ENCODE data around the gene SORCS2. TPM values are rescaled to one million over a fixed set of nuclear protein-coding genes. Genes with fewer than 3 reads are reported as not detected.
A peak's percentile ranks its signal among the peaks of the same experiment; 100 is the strongest.

Gene SORCS2
- total RNA-seq, 4 donors from 2014 or later, result 0.26 to 17.1 (median 2.9) TPM

DNA sequence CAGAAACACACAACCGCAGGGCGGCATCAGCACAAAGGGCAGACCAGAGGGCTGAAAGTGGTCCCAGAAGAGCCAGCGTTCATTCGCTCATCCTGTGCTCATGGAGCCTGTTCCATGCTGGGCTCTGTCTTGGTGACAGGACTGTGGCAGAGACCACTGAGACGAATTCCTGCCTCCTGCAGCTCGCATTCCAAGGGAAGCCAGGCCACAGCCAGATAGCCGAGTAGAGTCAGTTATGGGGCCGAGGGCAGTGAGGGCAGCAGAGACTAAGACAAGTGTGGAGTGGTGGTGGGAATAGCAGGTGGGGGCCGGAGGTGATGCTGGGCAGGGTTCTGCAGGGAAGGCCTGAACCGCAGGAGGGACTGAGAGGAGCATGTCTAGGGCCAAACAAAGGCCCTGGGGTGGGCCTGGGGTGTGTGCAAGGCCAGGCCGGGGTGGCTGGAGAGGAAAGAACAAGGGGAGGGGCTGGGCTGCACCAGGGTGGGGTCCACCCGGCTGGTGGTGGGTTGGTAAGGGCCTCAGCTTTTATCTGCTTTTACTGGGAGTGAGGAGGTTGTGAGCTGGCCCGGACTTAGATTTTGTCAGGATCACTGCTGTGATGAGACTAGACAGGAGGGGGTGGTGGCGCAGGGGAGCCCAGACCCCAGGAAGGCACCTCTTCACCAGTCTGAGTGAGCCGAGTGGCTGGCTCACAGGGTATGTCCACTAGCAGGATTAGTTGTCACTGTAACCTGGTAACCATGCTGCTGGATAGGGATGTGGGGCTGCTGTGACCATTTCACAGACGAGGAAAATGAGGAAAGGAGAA lies 236.1 kb downstream of the SORCS2 start:
- TF ChIP-seq, protein P1, sequence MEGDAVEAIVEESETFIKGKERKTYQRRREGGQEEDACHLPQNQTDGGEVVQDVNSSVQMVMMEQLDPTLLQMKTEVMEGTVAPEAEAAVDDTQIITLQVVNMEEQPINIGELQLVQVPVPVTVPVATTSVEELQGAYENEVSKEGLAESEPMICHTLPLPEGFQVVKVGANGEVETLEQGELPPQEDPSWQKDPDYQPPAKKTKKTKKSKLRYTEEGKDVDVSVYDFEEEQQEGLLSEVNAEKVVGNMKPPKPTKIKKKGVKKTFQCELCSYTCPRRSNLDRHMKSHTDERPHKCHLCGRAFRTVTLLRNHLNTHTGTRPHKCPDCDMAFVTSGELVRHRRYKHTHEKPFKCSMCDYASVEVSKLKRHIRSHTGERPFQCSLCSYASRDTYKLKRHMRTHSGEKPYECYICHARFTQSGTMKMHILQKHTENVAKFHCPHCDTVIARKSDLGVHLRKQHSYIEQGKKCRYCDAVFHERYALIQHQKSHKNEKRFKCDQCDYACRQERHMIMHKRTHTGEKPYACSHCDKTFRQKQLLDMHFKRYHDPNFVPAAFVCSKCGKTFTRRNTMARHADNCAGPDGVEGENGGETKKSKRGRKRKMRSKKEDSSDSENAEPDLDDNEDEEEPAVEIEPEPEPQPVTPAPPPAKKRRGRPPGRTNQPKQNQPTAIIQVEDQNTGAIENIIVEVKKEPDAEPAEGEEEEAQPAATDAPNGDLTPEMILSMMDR (IDR thresholded peaks at IDR 0.05), result no peak
- no peak for TF ChIP-seq POLR2A (IDR thresholded peaks at IDR 0.05)
- H3K4me3 ChIP-seq, result no peak overlapping the region
- DNase-seq, result peak in 1 of 2 donors; percentile 10
- no peaks in the 10 kb centered on the region for H3K9me3 ChIP-seq
- no peaks in the 10 kb centered on the region for H3K36me3 ChIP-seq
- intact Hi-C loops (cut with DNase I; ENCODE audit: low total_unique reads), result no loop called here
- H3K27ac ChIP-seq, result no peak overlapping the region
- H3K4me1 ChIP-seq, result no peaks in the 10 kb centered on the region
- no peaks in the 10 kb centered on the region for H3K27me3 ChIP-seq

DNA sequence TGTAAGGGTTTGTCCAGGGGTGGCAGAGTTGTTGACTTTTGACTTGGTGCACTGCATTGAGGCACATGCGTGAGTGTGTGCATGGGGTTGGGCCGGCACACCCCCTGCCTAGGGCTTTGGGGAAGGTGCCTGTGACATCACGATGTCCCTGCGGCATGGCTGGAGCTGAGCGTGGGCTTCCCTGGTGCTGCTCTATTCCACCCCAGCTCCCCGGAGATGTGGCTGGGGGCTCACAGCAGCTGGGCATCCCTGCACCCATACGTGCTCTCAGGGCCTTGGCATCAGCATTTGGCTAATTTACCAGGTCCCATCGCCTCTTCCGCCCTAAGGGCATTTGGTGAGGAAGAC lies 236.7 kb downstream of the SORCS2 start:
- no peaks in the 10 kb centered on the region for H3K27me3 ChIP-seq
- H3K27ac ChIP-seq, result no peak overlapping the region
- no peaks in the 10 kb centered on the region for H3K36me3 ChIP-seq
- intact Hi-C loops (cut with DNase I; ENCODE audit: low total_unique reads), result no loop called here
- no peaks in the 10 kb centered on the region for H3K9me3 ChIP-seq
- peak in 1 of 2 donors; percentile 10 for DNase-seq
- no peak overlapping the region for H3K4me3 ChIP-seq
- H3K4me1 ChIP-seq, result no peaks in the 10 kb centered on the region
- TF ChIP-seq, protein P1 (IDR thresholded peaks at IDR 0.05), result no peak
- TF ChIP-seq POLR2A (IDR thresholded peaks at IDR 0.05), result no peak

DNA sequence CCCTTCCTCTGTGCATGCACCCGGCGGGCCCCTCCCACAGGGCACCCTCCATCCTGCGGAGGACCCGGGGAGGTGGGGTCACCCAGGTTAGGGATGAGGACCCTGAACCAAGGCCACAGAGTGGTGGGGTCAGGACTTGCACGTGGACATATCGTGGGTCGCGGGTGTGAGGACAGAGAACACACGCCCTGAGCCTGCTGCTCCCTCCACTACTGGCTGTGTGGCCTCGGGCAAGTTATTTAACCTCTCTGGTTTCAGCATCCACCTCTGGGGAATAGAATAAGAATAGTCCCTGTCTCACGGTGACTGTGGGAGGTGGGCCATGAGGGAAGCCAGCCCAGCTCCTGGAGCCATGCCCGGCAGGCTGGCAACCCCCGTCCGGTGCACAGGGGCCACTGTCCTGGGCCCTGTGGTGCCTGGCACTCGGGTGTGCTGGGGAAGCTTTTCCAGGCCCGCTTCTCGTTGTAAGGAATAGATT lies 237.3 kb downstream of the SORCS2 start:
- intact Hi-C loops (cut with DNase I; ENCODE audit: low total_unique reads), result no loop called here
- Histone ChIP-seq H3K9me3 (no peaks in the 10 kb centered on the region), H3K27ac (no peak overlapping the region), H3K4me3 (no peak overlapping the region), H3K27me3 (no peaks in the 10 kb centered on the region), H3K4me1 (no peaks in the 10 kb centered on the region), H3K36me3 (no peaks in the 10 kb centered on the region)
- no peak for DNase-seq
- no peak for TF ChIP-seq POLR2A (IDR thresholded peaks at IDR 0.05)
- TF ChIP-seq, protein P1 (IDR thresholded peaks at IDR 0.05), result no peak

DNA sequence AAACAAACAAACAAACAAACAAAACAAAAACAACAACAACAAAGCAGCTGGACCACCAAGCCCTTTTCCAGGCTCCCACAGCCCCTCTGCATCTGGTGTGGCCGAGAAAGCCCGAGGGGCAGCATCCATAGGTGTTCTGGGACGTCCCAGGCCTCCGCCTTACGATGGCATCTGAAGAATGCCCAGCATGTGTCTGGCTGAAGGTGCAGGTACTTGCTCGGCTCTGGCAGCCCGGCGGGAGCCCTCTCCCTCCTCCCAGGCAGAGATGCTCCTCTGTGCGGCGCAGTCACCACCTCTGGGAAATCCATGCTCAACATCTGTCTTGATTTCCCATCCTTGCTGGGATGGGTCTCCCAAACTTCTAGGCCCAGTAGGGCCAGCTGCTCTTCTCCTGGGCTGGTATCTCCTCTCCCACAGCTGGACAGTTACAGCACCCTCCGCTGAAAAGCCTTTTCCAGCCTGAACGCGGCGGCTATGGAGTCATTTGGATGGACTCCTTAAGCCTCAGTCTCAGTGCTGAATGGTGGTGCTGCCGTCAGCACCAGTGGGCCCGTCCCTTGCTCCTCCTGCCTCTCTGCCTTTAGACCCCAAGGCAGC lies 238.1 kb downstream of the SORCS2 start:
- H3K4me1 ChIP-seq, result no peaks in the 10 kb centered on the region
- no peak overlapping the region for H3K4me3 ChIP-seq
- no peaks in the 10 kb centered on the region for H3K9me3 ChIP-seq
- no peak overlapping the region for H3K27ac ChIP-seq
- H3K27me3 ChIP-seq, result no peaks in the 10 kb centered on the region
- no peak for DNase-seq
- TF ChIP-seq, protein P1 (IDR thresholded peaks at IDR 0.05), result no peak
- no peak for TF ChIP-seq POLR2A (IDR thresholded peaks at IDR 0.05)
- intact Hi-C loops (cut with DNase I; ENCODE audit: low total_unique reads), result no loop called here
- no peaks in the 10 kb centered on the region for H3K36me3 ChIP-seq

DNA sequence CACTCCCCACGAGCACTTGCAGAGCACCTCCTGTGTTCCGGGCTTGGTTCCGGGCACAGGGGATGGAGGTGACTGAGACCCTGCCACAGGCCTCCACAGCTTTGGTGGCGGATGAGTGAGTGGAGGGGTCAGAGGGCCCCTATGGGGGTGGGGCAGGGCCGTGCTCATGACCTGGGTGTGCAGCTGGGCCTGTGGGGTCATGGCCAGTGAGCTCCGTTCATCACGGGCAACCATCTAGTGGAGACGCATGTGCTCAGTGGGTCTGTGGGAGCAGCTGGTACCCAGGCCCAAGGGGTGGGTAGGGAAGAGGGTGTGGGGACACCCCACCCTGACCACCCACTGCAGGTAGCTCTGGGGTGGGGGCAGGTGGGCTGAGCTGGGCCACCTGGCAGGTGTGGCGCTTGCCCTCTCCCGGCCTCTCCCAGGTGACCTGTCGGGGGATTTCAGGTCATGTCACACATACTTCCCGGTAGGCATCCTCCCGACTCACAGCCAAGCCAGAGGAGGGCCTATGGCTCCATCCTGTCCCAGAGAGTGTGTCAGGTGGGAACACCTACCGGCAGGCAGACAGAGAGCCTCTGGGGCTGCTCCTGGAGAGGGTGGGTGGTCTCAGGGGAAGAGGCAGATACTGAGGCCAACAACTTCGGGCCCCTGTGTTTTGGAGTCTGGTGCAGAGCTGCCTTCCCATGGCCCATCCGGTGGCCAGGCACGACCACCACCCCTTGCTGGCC lies 238.8 kb downstream of the SORCS2 start:
- intact Hi-C loops (cut with DNase I; ENCODE audit: low total_unique reads), result no loop called here
- H3K4me3 ChIP-seq, result no peak overlapping the region
- H3K27me3 ChIP-seq, result no peaks in the 10 kb centered on the region
- H3K36me3 ChIP-seq, result no peaks in the 10 kb centered on the region
- no peaks in the 10 kb centered on the region for H3K9me3 ChIP-seq
- TF ChIP-seq POLR2A (IDR thresholded peaks at IDR 0.05), result no peak
- TF ChIP-seq, protein P1 (IDR thresholded peaks at IDR 0.05), result no peak
- DNase-seq, result no peak
- H3K27ac ChIP-seq, result no peak overlapping the region
- H3K4me1 ChIP-seq, result no peaks in the 10 kb centered on the region

Data from uterus (tissue), 4 donors.